DND-41 (cell line): ENCODE results near the gene SLC35F5.

Experiments
- ATAC-seq: fragments of 200-7000 bp; cut with Tn5 transposase; 3 replicates; pipeline ENCODE4 v1.9.1; 2021; ENCODE audit warnings: low read depth; ENCODE audit not compliant: insufficient read depth
- DNase-seq: peaks from one replicate; pipeline ENCODE4 v3.0.0-alpha.2; 2020
- H2AFZ ChIP-seq: 2 replicates; pipeline ENCODE4 v1.6.0; 2012; ENCODE audit warnings: low read depth, low read length
- H3K27ac ChIP-seq: 2 replicates; pipeline ENCODE4 v1.5.1; 2012; ENCODE audit warnings: low read length, inconsistent platforms
- H3K27me3 ChIP-seq: fragments of 200-600 bp; sonication (generic); 2 replicates; pipeline ENCODE4 v1.6.0; 2012; ENCODE audit warnings: low read length, mild to moderate bottlenecking, inconsistent platforms; ENCODE audit not compliant: insufficient read depth, poor library complexity
- H3K36me3 ChIP-seq: 2 replicates; pipeline ENCODE4 v1.5.1; 2012; ENCODE audit warnings: low read length, inconsistent platforms; ENCODE audit not compliant: insufficient read depth
- H3K4me1 ChIP-seq: 2 replicates; pipeline ENCODE4 v1.5.1; 2012; ENCODE audit warnings: mild to moderate bottlenecking, low read length; ENCODE audit not compliant: insufficient read depth
- H3K4me2 ChIP-seq: 2 replicates; pipeline ENCODE4 v1.6.0; 2012; ENCODE audit warnings: mild to moderate bottlenecking, moderate library complexity, low read length, inconsistent platforms; ENCODE audit not compliant: insufficient read depth
- H3K4me3 ChIP-seq, 2 experiments: fragments of 200-600 bp in 1 of 2; shearing (Covaris generic) in 1 of 2; 2 replicates each; pipeline ENCODE4 v1.5.1; 2012 to 2016; ENCODE audit warnings: inconsistent platforms in 2 of 2, low read length in 2 of 2, mild to moderate bottlenecking in 2 of 2, low read depth in 1 of 2, moderate library complexity in 1 of 2
- H3K79me2 ChIP-seq: 2 replicates; pipeline ENCODE4 v1.6.0; 2012; ENCODE audit warnings: low read length, inconsistent platforms; ENCODE audit not compliant: insufficient read depth
- H3K9ac ChIP-seq: 2 replicates; pipeline ENCODE4 v1.6.0; 2012; ENCODE audit warnings: low read depth, mild to moderate bottlenecking, inconsistent platforms, low read length, moderate library complexity
- H3K9me3 ChIP-seq: 2 replicates; pipeline ENCODE4 v1.5.1; 2012; ENCODE audit warnings: low read length, moderate library complexity, mild to moderate bottlenecking, inconsistent platforms; ENCODE audit not compliant: insufficient read depth, severe bottlenecking
- H4K20me1 ChIP-seq: 2 replicates; pipeline ENCODE4 v1.6.0; 2012; ENCODE audit warnings: low read length; ENCODE audit not compliant: insufficient read depth
- EZH2 ChIP-seq: IDR thresholded peaks from 3 replicates; pipeline ENCODE4 v1.6.1; 2012; ENCODE audit warnings: borderline replicate concordance, low read depth, mild to moderate bottlenecking, moderate library complexity, low read length, inconsistent platforms; ENCODE audit not compliant: severe bottlenecking
- TF ChIP-seq, protein P1 (sequence below): IDR thresholded peaks from 2 replicates; pipeline ENCODE4 v1.5.1; 2012; ENCODE audit warnings: borderline replicate concordance, low read length, moderate library complexity, mild to moderate bottlenecking; ENCODE audit not compliant: poor library complexity, severe bottlenecking; ENCODE audit errors: extremely low read depth

Gene SLC35F5, protein sequence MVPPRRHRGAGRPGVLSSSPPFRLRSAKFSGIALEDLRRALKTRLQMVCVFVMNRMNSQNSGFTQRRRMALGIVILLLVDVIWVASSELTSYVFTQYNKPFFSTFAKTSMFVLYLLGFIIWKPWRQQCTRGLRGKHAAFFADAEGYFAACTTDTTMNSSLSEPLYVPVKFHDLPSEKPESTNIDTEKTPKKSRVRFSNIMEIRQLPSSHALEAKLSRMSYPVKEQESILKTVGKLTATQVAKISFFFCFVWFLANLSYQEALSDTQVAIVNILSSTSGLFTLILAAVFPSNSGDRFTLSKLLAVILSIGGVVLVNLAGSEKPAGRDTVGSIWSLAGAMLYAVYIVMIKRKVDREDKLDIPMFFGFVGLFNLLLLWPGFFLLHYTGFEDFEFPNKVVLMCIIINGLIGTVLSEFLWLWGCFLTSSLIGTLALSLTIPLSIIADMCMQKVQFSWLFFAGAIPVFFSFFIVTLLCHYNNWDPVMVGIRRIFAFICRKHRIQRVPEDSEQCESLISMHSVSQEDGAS

DNA sequence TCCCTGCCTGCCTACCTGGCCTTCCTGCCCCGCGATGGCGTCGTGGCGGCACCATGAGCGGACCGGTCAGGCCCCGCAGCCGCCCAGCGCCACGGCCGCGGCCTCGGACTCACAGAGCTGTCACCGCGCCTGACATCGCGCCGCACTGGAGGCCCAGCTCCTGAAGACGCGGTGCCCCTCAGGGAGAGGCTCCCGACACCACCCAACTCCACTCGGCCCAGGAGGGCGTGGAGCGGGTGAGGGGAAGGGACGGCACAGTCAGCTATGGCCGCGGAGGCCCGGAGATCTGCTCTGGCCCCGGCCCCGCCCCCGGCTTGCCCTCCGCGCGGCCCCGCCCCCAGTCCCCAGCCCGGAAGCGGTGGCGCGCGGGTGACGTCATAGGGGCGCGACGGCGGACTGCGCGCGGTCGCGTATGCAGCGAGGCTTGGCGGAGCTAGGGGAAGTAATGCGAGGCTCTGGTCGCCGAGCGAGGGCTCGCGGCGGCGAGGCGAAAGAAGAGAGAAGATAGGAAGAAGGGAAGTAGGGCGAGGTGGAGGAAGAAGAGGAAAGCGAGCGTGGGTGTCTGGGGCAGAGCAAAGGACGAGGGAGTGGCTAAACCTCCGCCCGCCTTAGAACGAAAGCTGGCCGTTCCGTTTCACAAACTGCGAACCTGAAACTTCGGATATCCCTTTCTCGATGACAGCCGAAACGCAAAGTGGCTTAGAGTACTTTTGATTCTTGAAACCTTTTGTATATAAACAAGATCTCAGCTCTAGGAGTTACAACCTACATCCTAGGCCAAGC is at the start of gene SLC35F5:
Gene SLC35F5 (minus strand): TSS at position 288 of the 783 bp plus-strand sequence. CDS start 233 bp downstream, at position 55.
- Histone ChIP-seq H3K4me2 (peak within 1 kb of the TSS; percentile 83), H3K4me1 (peaks cover 25% of the 10 kb centered on the region), H2AFZ (peak within 1 kb of the TSS; percentile 95), H4K20me1 (no peaks in the 10 kb centered on the region), H3K27ac (peak within 1 kb of the TSS; percentile 95), H3K79me2 (peaks cover 31% of the 10 kb centered on the region), H3K36me3 (peaks cover 15% of the 10 kb centered on the region), H3K9ac (peak within 1 kb of the TSS; percentile 87), H3K9me3 (no peaks in the 10 kb centered on the region), H3K4me3 (peak within 1 kb of the TSS; percentile 90 to 96), H3K27me3 (no peaks in the 10 kb centered on the region)
- DNase-seq, result peak; percentile 88
- ATAC-seq, result peak; percentile 87
- TF ChIP-seq EZH2, result no peak
- TF ChIP-seq, protein P1, sequence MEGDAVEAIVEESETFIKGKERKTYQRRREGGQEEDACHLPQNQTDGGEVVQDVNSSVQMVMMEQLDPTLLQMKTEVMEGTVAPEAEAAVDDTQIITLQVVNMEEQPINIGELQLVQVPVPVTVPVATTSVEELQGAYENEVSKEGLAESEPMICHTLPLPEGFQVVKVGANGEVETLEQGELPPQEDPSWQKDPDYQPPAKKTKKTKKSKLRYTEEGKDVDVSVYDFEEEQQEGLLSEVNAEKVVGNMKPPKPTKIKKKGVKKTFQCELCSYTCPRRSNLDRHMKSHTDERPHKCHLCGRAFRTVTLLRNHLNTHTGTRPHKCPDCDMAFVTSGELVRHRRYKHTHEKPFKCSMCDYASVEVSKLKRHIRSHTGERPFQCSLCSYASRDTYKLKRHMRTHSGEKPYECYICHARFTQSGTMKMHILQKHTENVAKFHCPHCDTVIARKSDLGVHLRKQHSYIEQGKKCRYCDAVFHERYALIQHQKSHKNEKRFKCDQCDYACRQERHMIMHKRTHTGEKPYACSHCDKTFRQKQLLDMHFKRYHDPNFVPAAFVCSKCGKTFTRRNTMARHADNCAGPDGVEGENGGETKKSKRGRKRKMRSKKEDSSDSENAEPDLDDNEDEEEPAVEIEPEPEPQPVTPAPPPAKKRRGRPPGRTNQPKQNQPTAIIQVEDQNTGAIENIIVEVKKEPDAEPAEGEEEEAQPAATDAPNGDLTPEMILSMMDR, result peak; percentile 1

DNA sequence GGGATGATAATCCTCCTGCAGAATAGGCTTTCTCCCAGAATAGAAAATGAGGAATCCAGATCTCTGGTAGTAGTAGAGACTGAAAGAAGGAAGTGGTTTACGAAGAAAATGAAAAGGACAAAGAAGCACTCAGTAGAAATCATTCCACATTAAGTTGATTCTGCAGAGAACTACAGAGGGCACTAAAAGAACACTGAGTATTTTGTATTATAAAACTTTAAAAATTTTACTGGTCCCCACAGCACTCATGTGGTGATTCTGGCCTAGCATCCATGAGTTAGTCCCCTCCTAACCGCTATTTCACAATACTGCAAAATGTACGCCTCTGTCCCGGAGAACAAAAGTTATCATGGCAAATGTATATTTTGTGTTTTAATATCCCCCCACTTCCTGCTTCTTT is 42.9 kb upstream of the SLC35F5 start:
- H3K9me3 ChIP-seq, result no peaks in the 10 kb centered on the region
- no peak for ATAC-seq
- no peaks in the 10 kb centered on the region for H4K20me1 ChIP-seq
- H3K4me1 ChIP-seq, result no peaks in the 10 kb centered on the region
- TF ChIP-seq, protein P1, result no peak
- no peak for TF ChIP-seq EZH2
- no peak overlapping the region for H2AFZ ChIP-seq
- no peaks in the 10 kb centered on the region for H3K79me2 ChIP-seq
- H3K9ac ChIP-seq, result no peak overlapping the region
- no peaks in the 10 kb centered on the region for H3K27me3 ChIP-seq
- H3K27ac ChIP-seq, result no peak overlapping the region
- H3K36me3 ChIP-seq, result no peaks in the 10 kb centered on the region
- no peak overlapping the region for H3K4me2 ChIP-seq
- H3K4me3 ChIP-seq, result no peak overlapping the region
- DNase-seq, result no peak

DNA sequence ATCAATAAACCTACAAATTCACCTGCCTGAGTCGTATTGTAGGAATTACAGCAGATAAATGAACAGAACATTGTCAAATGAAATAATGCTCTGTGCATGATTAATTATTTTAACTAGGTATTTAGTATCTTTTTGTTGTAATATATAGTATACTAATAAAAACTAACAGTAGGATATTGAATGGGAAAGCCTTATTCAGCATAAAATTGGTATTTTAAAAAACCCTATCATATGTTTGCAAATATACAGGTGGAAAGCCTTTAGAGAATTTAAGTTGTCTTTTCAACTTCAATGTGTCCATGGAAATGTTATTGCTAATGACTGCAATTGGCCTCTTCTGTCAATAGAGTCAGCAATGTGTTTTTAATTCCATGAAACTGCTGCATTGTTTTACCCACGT is 40.8 kb upstream of the SLC35F5 start:
- TF ChIP-seq EZH2, result no peak
- TF ChIP-seq, protein P1, result no peak

More for the DNA sequence above, 40.8 kb upstream of the SLC35F5 start:
- H4K20me1 ChIP-seq, result no peaks in the 10 kb centered on the region
- no peak overlapping the region for H3K4me3 ChIP-seq
- no peak overlapping the region for H3K27ac ChIP-seq
- no peaks in the 10 kb centered on the region for H3K9me3 ChIP-seq
- H3K4me2 ChIP-seq, result no peak overlapping the region
- no peaks in the 10 kb centered on the region for H3K79me2 ChIP-seq
- H3K4me1 ChIP-seq, result no peaks in the 10 kb centered on the region
- H3K27me3 ChIP-seq, result no peaks in the 10 kb centered on the region
- no peak overlapping the region for H3K9ac ChIP-seq
- no peaks in the 10 kb centered on the region for H3K36me3 ChIP-seq
- no peak for ATAC-seq
- no peak overlapping the region for H2AFZ ChIP-seq
- no peak for DNase-seq
